CD14-positive monocyte (primary cell): Measurements from ENCODE around the gene SLC25A52. TPM values are rescaled to one million over a fixed set of nuclear protein-coding genes. Genes with fewer than 3 reads are reported as not detected.

Experiments used
- DNase-seq, 3 donors: peaks; one replicate each; pipeline ENCODE4 v3.0.0-alpha.2; 2011 to 2022
- H2AFZ ChIP-seq: 2 replicates; pipeline ENCODE4 v1.6.0; 2012; ENCODE audit warnings: mild to moderate bottlenecking, low read depth, low read length, inconsistent platforms; ENCODE audit not compliant: insufficient read depth, poor library complexity, severe bottlenecking
- H3K27ac ChIP-seq, 2 donors: 1 replicate in 1 of 2; 2 replicates in 1 of 2; pipeline ENCODE4 v1.5.1; 2012 to 2013; ENCODE audit warnings: low read length in 2 of 2, control low read depth in 1 of 2, inconsistent platforms in 1 of 2, low read depth in 1 of 2, mild to moderate bottlenecking in 1 of 2
- H3K27me3 ChIP-seq, 2 donors: one replicate each; pipeline versions ENCODE4 v1.6.0 to v1.6.1; 2011 to 2013; ENCODE audit warnings: low read length in 2 of 2; ENCODE audit not compliant: control insufficient read depth in 2 of 2, insufficient read depth in 2 of 2
- H3K36me3 ChIP-seq, 2 donors: replicated peaks in 1 of 2; 1 replicate in 1 of 2; 2 replicates in 1 of 2; pipeline versions ENCODE4 v1.5.1 to v1.6.1; 2012 to 2013; ENCODE audit warnings: low read length in 2 of 2, control low read depth in 1 of 2, inconsistent platforms in 1 of 2, mild to moderate bottlenecking in 1 of 2; ENCODE audit not compliant: insufficient read depth in 2 of 2, control insufficient read depth in 1 of 2
- H3K4me1 ChIP-seq, 2 donors: 1 replicate in 1 of 2; 2 replicates in 1 of 2; pipeline versions ENCODE4 v1.5.1 to v1.6.1; 2012 to 2013; ENCODE audit warnings: low read length in 2 of 2, control low read depth in 1 of 2, inconsistent platforms in 1 of 2, mild to moderate bottlenecking in 1 of 2, moderate library complexity in 1 of 2; ENCODE audit not compliant: insufficient read depth in 2 of 2, control insufficient read depth in 1 of 2
- H3K4me2 ChIP-seq: replicated peaks from 2 replicates; pipeline ENCODE3; 2012; ENCODE audit warnings: low read length, moderate library complexity, mild to moderate bottlenecking; ENCODE audit not compliant: poor library complexity, severe bottlenecking; ENCODE audit errors: extremely low read depth
- H3K4me3 ChIP-seq, 3 experiments: fragments of 200-600 bp in 1 of 3; sonication (generic) in 1 of 3; replicated peaks in 1 of 3; 1 replicate in 2 of 3; 2 replicates in 1 of 3; pipeline ENCODE4 v1.5.1; 2011 to 2013; ENCODE audit warnings: low read length in 3 of 3, mild to moderate bottlenecking in 3 of 3, control low read depth in 2 of 3, low read depth in 2 of 3, inconsistent platforms in 1 of 3, moderate library complexity in 1 of 3
- H3K79me2 ChIP-seq: 2 replicates; pipeline ENCODE4 v1.6.0; 2012; ENCODE audit warnings: mild to moderate bottlenecking, control low read depth, inconsistent platforms, low read length, moderate library complexity; ENCODE audit not compliant: insufficient read depth
- H3K9ac ChIP-seq: 2 replicates; pipeline ENCODE4 v1.6.0; 2017; ENCODE audit warnings: low read length, mild to moderate bottlenecking; ENCODE audit not compliant: insufficient read depth, poor library complexity, severe bottlenecking
- H3K9me3 ChIP-seq, 2 donors: replicated peaks in 1 of 2; 1 replicate in 1 of 2; 2 replicates in 1 of 2; pipeline versions ENCODE4 v1.5.1 to v1.6.1; 2012 to 2013; ENCODE audit warnings: low read length in 2 of 2, control low read depth in 1 of 2; ENCODE audit not compliant: control insufficient read depth in 1 of 2, insufficient read depth in 1 of 2
- H4K20me1 ChIP-seq: 2 replicates; pipeline ENCODE4 v1.6.0; 2012; ENCODE audit warnings: mild to moderate bottlenecking, low read length, control low read depth, moderate library complexity; ENCODE audit not compliant: insufficient read depth
- H3K27ac Mint-ChIP-seq, 7 donors: one replicate each; pipeline ENCODE4 v1.8.0; 2020; ENCODE audit warnings: mild to moderate bottlenecking in 7 of 7, mixed read lengths in 7 of 7, moderate library complexity in 6 of 7, inconsistent platforms in 2 of 7
- H3K27me3 Mint-ChIP-seq, 3 donors: one replicate each; pipeline ENCODE4 v1.8.0; 2021 to 2022; ENCODE audit warnings: low read depth in 3 of 3, mild to moderate bottlenecking in 3 of 3, mixed read lengths in 3 of 3, moderate library complexity in 3 of 3, inconsistent platforms in 1 of 3
- H3K36me3 Mint-ChIP-seq, 2 donors: one replicate each; pipeline ENCODE4 v1.8.0; 2020; ENCODE audit warnings: mixed read lengths in 2 of 2, inconsistent platforms in 1 of 2, mild to moderate bottlenecking in 1 of 2
- H3K4me1 Mint-ChIP-seq: one replicate; pipeline ENCODE4 v1.8.0; 2020; ENCODE audit warnings: mild to moderate bottlenecking, mixed read lengths
- H3K4me3 Mint-ChIP-seq, 2 donors: one replicate each; pipeline ENCODE4 v1.8.0; 2020; ENCODE audit warnings: mild to moderate bottlenecking in 2 of 2, mixed read lengths in 2 of 2, moderate library complexity in 1 of 2
- H3K9me3 Mint-ChIP-seq, 7 donors: one replicate each; pipeline ENCODE4 v1.8.0; 2020 to 2022; ENCODE audit warnings: mixed read lengths in 7 of 7, mild to moderate bottlenecking in 6 of 7, moderate library complexity in 6 of 7, inconsistent platforms in 2 of 7
- CTCF ChIP-seq: fragments of 200-600 bp; IDR thresholded peaks from one replicate; pipeline ENCODE4 v1.8.0; 2022; ENCODE audit warnings: antibody characterized with exemption, mild to moderate bottlenecking
- WGBS: methylation state at CpG from one replicate; pipeline ENCODE4 v1.1.5; 2013; ENCODE audit warnings: missing lambda C conversion rate; ENCODE audit not compliant: insufficient coverage; 5-methylcytosine and 5-hydroxymethylcytosine counted together
- intact Hi-C, 2 donors: fragments of 100-400 bp; cut with micrococcal nuclease; formaldehyde crosslinking; loops; one replicate each; pipeline versions ENCODE4 v1.15.0 to v1.15.1; 2023
- polyA plus RNA-seq, 3 donors: library from polyadenylated mRNA; depleted of rRNA in 1 of 3; unstranded in 2 of 3; stranded (reverse) in 1 of 3; fragments of 300-500 nt in 2 of 3; fragments of >200 nt in 1 of 3; fragmentation: Illumina TruSeq in 2 of 3; gene quantifications; 1 replicate in 2 of 3; 2 replicates in 1 of 3; pipeline ENCODE4 v1.2.3, GENCODE V29; 2012 to 2021

SLC25A52 gene
- polyA plus RNA-seq, 3 donors = not detected

DNA sequence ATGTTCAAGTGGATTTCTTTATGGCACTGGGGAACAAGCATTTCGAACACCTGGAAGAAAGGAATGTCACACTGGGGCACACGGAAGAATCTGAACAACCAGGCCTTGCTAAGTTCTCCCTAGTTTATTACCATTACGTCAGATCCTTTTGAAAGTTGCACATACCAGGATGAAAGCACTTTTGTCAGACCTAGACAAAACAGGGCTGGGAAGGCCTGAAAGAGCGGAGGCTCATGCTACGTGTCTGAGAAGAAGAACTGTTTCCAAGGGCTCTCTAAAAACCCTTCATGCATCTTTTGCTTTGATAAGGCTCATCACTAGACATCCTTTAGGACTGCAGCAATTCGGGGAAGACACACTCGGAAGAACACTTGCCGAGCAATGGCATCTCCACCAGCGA is 15.4 kb upstream of the SLC25A52 start:
- peaks cover 0 to 3% (median 2%) of the 10 kb centered on the region in 3 donors for H3K27me3 Mint-ChIP-seq
- Histone ChIP-seq H3K79me2 (no peaks in the 10 kb centered on the region), H3K36me3 (no peaks in the 10 kb centered on the region), H3K4me1 (no peaks in the 10 kb centered on the region), H3K4me2 (no peak overlapping the region), H3K4me3 (no peak overlapping the region), H3K27me3 (no peaks in the 10 kb centered on the region), H3K9ac (no peak overlapping the region), H3K27ac (no peak overlapping the region), H3K9me3 (peaks cover 14 to 25% of the 10 kb centered on the region in 2 donors), H4K20me1 (no peaks in the 10 kb centered on the region), H2AFZ (no peak overlapping the region)
- no peak overlapping the region for H3K27ac Mint-ChIP-seq
- WGBS = 93% methylated on average over 7 of the region's 9 CpGs
- no peaks in the 10 kb centered on the region for H3K4me1 Mint-ChIP-seq
- no peak for DNase-seq
- H3K9me3 Mint-ChIP-seq = peaks cover 11 to 30% (median 20%) of the 10 kb centered on the region in 7 donors
- intact Hi-C loops = no loop called here
- no peaks in the 10 kb centered on the region for H3K36me3 Mint-ChIP-seq
- H3K4me3 Mint-ChIP-seq = no peak overlapping the region
- TF ChIP-seq CTCF = no peak

DNA sequence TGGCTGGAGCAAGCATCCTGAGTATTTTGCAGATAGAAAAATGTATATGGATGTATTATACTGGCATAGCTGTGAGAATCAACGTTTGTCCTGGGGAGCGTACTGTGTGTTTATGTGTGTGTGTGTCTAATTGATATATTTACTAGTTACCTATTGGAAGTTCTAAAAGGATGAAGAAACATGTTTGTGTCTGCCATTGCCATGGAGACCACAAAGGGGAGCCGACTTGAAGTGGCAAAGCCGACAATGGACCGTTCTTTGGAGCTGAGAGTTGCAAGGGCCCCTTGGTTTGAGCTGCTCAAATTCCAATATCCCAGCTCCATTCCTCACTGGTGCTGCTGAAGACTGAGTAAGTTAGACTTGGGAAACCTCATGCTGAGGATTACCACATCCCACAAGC is 14.3 kb upstream of the SLC25A52 start:
- no peak for DNase-seq
- Histone ChIP-seq H2AFZ (no peak overlapping the region), H3K9me3 (peaks cover 14 to 25% of the 10 kb centered on the region in 2 donors), H3K4me3 (no peak overlapping the region), H3K27ac (no peak overlapping the region), H3K36me3 (no peaks in the 10 kb centered on the region), H3K4me2 (no peak overlapping the region), H3K27me3 (no peaks in the 10 kb centered on the region), H4K20me1 (no peaks in the 10 kb centered on the region), H3K79me2 (no peaks in the 10 kb centered on the region), H3K4me1 (no peaks in the 10 kb centered on the region), H3K9ac (no peak overlapping the region)
- no peak overlapping the region for H3K27ac Mint-ChIP-seq
- H3K36me3 Mint-ChIP-seq = no peaks in the 10 kb centered on the region
- H3K4me1 Mint-ChIP-seq = no peaks in the 10 kb centered on the region
- peaks cover 8 to 25% (median 17%) of the 10 kb centered on the region in 7 donors for H3K9me3 Mint-ChIP-seq
- no peak for TF ChIP-seq CTCF
- no peak overlapping the region for H3K4me3 Mint-ChIP-seq
- H3K27me3 Mint-ChIP-seq = peaks cover 0 to 3% (median 2%) of the 10 kb centered on the region in 3 donors
- 100% methylated on average over 2 of the region's 5 CpGs for WGBS
- intact Hi-C loops = no loop called here
